ENCODE data around the gene CEP164. TPM values are rescaled to one million over a fixed set of nuclear protein-coding genes. Genes with fewer than 3 reads are reported as not detected.

The CEP164 gene
- total RNA-seq, 1 donor from 2014 or later, result 40.1 TPM

- Mint-ChIP-seq H3K4me3 (ENCODE audit: unreplicated experiment) (no peak overlapping the region), H3K9me3 (ENCODE audit: unreplicated experiment) (no peaks in the 10 kb centered on the region), H3K36me3 (ENCODE audit: unreplicated experiment) (peaks cover 11% of the 10 kb centered on the region), H3K4me1 (ENCODE audit: unreplicated experiment) (peaks cover 20% of the 10 kb centered on the region), H3K27me3 (ENCODE audit: unreplicated experiment) (no peaks in the 10 kb centered on the region), H3K27ac (ENCODE audit: unreplicated experiment) (peak overlapping the region; percentile 41)
- TF ChIP-seq CTCF (IDR thresholded peaks at IDR 0.05), result no peak
- DNase-seq (ENCODE audit: extremely low spot score, unreplicated experiment), result no peak
Measured at GRCh38 chr11:117299351-117300282, 28.0 kb upstream of the CEP164 start.

- peaks cover 20% of the 10 kb centered on the region for H3K4me1 Mint-ChIP-seq (ENCODE audit: unreplicated experiment)
- H3K27ac Mint-ChIP-seq (ENCODE audit: unreplicated experiment), result peak overlapping the region; percentile 41
- peaks cover 7% of the 10 kb centered on the region for H3K36me3 Mint-ChIP-seq (ENCODE audit: unreplicated experiment)
- H3K27me3 Mint-ChIP-seq (ENCODE audit: unreplicated experiment), result no peaks in the 10 kb centered on the region
- H3K4me3 Mint-ChIP-seq (ENCODE audit: unreplicated experiment), result no peak overlapping the region
- no peak for DNase-seq (ENCODE audit: extremely low spot score, unreplicated experiment)
- H3K9me3 Mint-ChIP-seq (ENCODE audit: unreplicated experiment), result no peaks in the 10 kb centered on the region
- TF ChIP-seq CTCF (IDR thresholded peaks at IDR 0.05), result no peak
Measured at GRCh38 chr11:117300283-117300663, 27.4 kb upstream of the CEP164 start.

GRCh38 chr11:117300773-117301172, 26.9 kb upstream of the CEP164 start:
- Mint-ChIP-seq H3K9me3 (ENCODE audit: unreplicated experiment) (no peaks in the 10 kb centered on the region), H3K36me3 (ENCODE audit: unreplicated experiment) (peaks cover 7% of the 10 kb centered on the region), H3K4me1 (ENCODE audit: unreplicated experiment) (peaks cover 20% of the 10 kb centered on the region), H3K27ac (ENCODE audit: unreplicated experiment) (peak overlapping the region; percentile 56), H3K4me3 (ENCODE audit: unreplicated experiment) (peak overlapping the region; percentile 11), H3K27me3 (ENCODE audit: unreplicated experiment) (no peaks in the 10 kb centered on the region)
- DNase-seq (ENCODE audit: extremely low spot score, unreplicated experiment), result no peak
- TF ChIP-seq CTCF (IDR thresholded peaks at IDR 0.05), result no peak

GRCh38 chr11:117302228-117302627, 25.4 kb upstream of the CEP164 start:
- H3K4me1 Mint-ChIP-seq (ENCODE audit: unreplicated experiment), result peaks cover 20% of the 10 kb centered on the region
- no peak for DNase-seq (ENCODE audit: extremely low spot score, unreplicated experiment)
- H3K27me3 Mint-ChIP-seq (ENCODE audit: unreplicated experiment), result no peaks in the 10 kb centered on the region
- H3K4me3 Mint-ChIP-seq (ENCODE audit: unreplicated experiment), result no peak overlapping the region
- no peak for TF ChIP-seq CTCF (IDR thresholded peaks at IDR 0.05)
- H3K27ac Mint-ChIP-seq (ENCODE audit: unreplicated experiment), result no peak overlapping the region
- H3K9me3 Mint-ChIP-seq (ENCODE audit: unreplicated experiment), result no peaks in the 10 kb centered on the region
- H3K36me3 Mint-ChIP-seq (ENCODE audit: unreplicated experiment), result peaks cover 7% of the 10 kb centered on the region

GRCh38 chr11:117303101-117303500, 24.6 kb upstream of the CEP164 start:
- H3K4me3 Mint-ChIP-seq (ENCODE audit: unreplicated experiment), result no peak overlapping the region
- TF ChIP-seq CTCF (IDR thresholded peaks at IDR 0.05), result no peak
- DNase-seq (ENCODE audit: extremely low spot score, unreplicated experiment), result no peak
- H3K4me1 Mint-ChIP-seq (ENCODE audit: unreplicated experiment), result peaks cover 21% of the 10 kb centered on the region
- no peaks in the 10 kb centered on the region for H3K27me3 Mint-ChIP-seq (ENCODE audit: unreplicated experiment)
- no peaks in the 10 kb centered on the region for H3K9me3 Mint-ChIP-seq (ENCODE audit: unreplicated experiment)
- no peak overlapping the region for H3K27ac Mint-ChIP-seq (ENCODE audit: unreplicated experiment)
- H3K36me3 Mint-ChIP-seq (ENCODE audit: unreplicated experiment), result peaks cover 7% of the 10 kb centered on the region
